ENCODE measurements around the gene RNF38.

GRCh38 chr9:36336131-36336907 is 63.8 kb downstream of the RNF38 start:
- TF ChIP-seq REST (IDR thresholded peaks at IDR 0.05; ENCODE audit: low read depth, low read length) = no peak
- no peak for TF ChIP-seq NRF1 (IDR thresholded peaks at IDR 0.05; ENCODE audit: low read depth, low read length)
- no peak for TF ChIP-seq CTCF (IDR thresholded peaks at IDR 0.05)
- TF ChIP-seq JUND (IDR thresholded peaks at IDR 0.05) = no peak
- TF ChIP-seq TEAD4 (IDR thresholded peaks at IDR 0.05; ENCODE audit: borderline replicate concordance, insufficient read depth) = no peak
- no peak for TF ChIP-seq EP300 (IDR thresholded peaks at IDR 0.05; ENCODE audit: borderline replicate concordance in 1 of 2, low read depth in 1 of 2, low read length in 1 of 2)
- TF ChIP-seq POLR2AphosphoS5 (IDR thresholded peaks at IDR 0.05; ENCODE audit: low read depth, low read length) = no peak
